Pancreas (tissue), 10 donors: ENCODE results near the gene SMAD4. TPM values are rescaled to one million over a fixed set of nuclear protein-coding genes. Genes with fewer than 3 reads are reported as not detected.

Experiments used
- ATAC-seq, 4 donors: fragments of 200-7000 bp; cut with Tn5 transposase; one replicate each; pipeline versions ENCODE4 v1.8.0 to v1.9.1; 2020; ENCODE audit warnings: mild to moderate bottlenecking in 4 of 4, moderate library complexity in 4 of 4
- DNase-seq, 6 donors: peaks; one replicate each; pipeline ENCODE4 v3.0.0-alpha.2; 2020
- FAIRE-seq: peaks from 2 replicates; lab custom pipeline; 2012; peaks lifted over from hg19 to GRCh38; lab: Jason Lieb, UNC
- H3K27ac ChIP-seq, 4 donors: fragments of 200-600 bp; sonication (generic); 1 replicate in 3 of 4; 2 replicates in 1 of 4; pipeline versions ENCODE4 v1.5.0 to v1.8.0; 2020
- H3K27me3 ChIP-seq, 4 donors: fragments of 200-600 bp; one replicate each; pipeline ENCODE4 v1.8.0; 2021
- H3K36me3 ChIP-seq, 3 donors: fragments of 200-600 bp; sonication (generic) in 1 of 3; one replicate each; pipeline versions ENCODE4 v1.5.0 to v1.8.0; 2020 to 2021
- H3K4me1 ChIP-seq, 3 donors: fragments of 200-600 bp; one replicate each; pipeline ENCODE4 v1.8.0; 2021
- H3K4me3 ChIP-seq, 4 donors: fragments of 200-600 bp; sonication (generic) in 2 of 4; one replicate each; pipeline versions ENCODE4 v1.5.0 to v1.8.0; 2020 to 2021
- H3K9me3 ChIP-seq, 4 donors: fragments of 200-600 bp; one replicate each; pipeline ENCODE4 v1.8.0; 2021
- CTCF ChIP-seq, 4 donors: fragments of 200-600 bp; sonication (generic) in 3 of 4; IDR thresholded peaks; one replicate each; pipeline versions ENCODE4 v1.5.0 to v1.8.0; 2021; ENCODE audit warnings: antibody characterized with exemption in 4 of 4
- WGBS, 2 donors: extraction: QIAGEN DNeasy Blood & Tissue Kit; methylation state at CpG; one replicate each; pipeline ENCODE4 v1.1.7; 2013; 5-methylcytosine and 5-hydroxymethylcytosine counted together
- intact Hi-C, 3 donors: fragments of 100-400 bp; cut with DNase I; formaldehyde crosslinking; loops; one replicate each; pipeline versions ENCODE4 v1.11.1 to v1.14.2; 2022
- polyA plus RNA-seq, 2 donors: library from polyadenylated mRNA; stranded (reverse); fragments of 200-250 nt; gene quantifications; one replicate each; pipeline ENCODE4 v1.2.3, GENCODE V29; 2013
- total RNA-seq, 6 donors: library from RNA; stranded (reverse); fragmentation: NEBNext Ultra II Directional in 4 of 6; extraction: Animal tissue kit (Norgen Biotek cat#: 25700) in 4 of 6; gene quantifications; one replicate each; pipeline versions ENCODE4 v1.2.1 to v1.2.4, GENCODE V29; 2021 to 2023
- donor health status: healthy with polysubstance abuse.
- donor health status: DM: no; HTN: no; CAD: no; lungs with moderate emphysema.
- donor health status: DM: no; HTN: no; CAD: no.
- donor health status: control.
- donor health status: control.
- donor health status: Bipolar disorder and iron deficiency.
- donor health status: DM: yes; HTN: yes; CAD: no.
- donor health status: DM: no; HTN: no; CAD: no.
- donor health status: DM: no; HTN: no; CAD: no.
- donor health status: DM: yes; HTN: yes; CAD: no.

SMAD4 gene
- total and polyA plus RNA-seq, 8 donors = 8.6 to 77.6 (median 44.0) TPM

- Histone ChIP-seq H3K27me3 (no peaks in the 10 kb centered on the region), H3K27ac (no peak overlapping the region), H3K4me3 (no peak overlapping the region), H3K36me3 (peaks cover 0 to 12% (median 9%) of the 10 kb centered on the region in 3 donors), H3K9me3 (no peaks in the 10 kb centered on the region), H3K4me1 (no peaks in the 10 kb centered on the region)
- intact Hi-C loops = loop anchor here in 1 of 3 donors (10.0 kb wide), 1 partner anchor 235 kb away; the partner anchor contains the start of gene MRO
- TF ChIP-seq CTCF (IDR thresholded peaks at IDR 0.05) = no peak
- 89 to 93% methylated on average over 3 of the region's 3 CpGs for WGBS, 2 donors
- no peak for DNase-seq
- no peak for ATAC-seq
- no peak for FAIRE-seq
These were observed 30.0 kb downstream of the SMAD4 start for GRCh38 chr18:51059969-51060368.

- TF ChIP-seq CTCF (IDR thresholded peaks at IDR 0.05) = no peak
- Histone ChIP-seq H3K36me3 (peaks cover 0 to 43% (median 5%) of the 10 kb centered on the region in 3 donors), H3K4me1 (no peaks in the 10 kb centered on the region), H3K4me3 (no peak overlapping the region), H3K9me3 (no peaks in the 10 kb centered on the region), H3K27me3 (no peaks in the 10 kb centered on the region), H3K27ac (no peak overlapping the region)
- FAIRE-seq = no peak
- ATAC-seq = no peak
- intact Hi-C loops = no loop called here
- DNase-seq = no peak
These were observed 34.2 kb downstream of the SMAD4 start for GRCh38 chr18:51064256-51064655.

- DNase-seq (no peak), FAIRE-seq (no peak), ATAC-seq (peak in 1 of 4 donors; percentile 42)
- no peak overlapping the region for H3K4me3 ChIP-seq
- H3K27me3 ChIP-seq = no peaks in the 10 kb centered on the region
- peaks cover 0 to 46% (median 0%) of the 10 kb centered on the region in 3 donors for H3K36me3 ChIP-seq
- H3K4me1 ChIP-seq = no peaks in the 10 kb centered on the region
- WGBS, 2 donors = 81 to 84% methylated on average over 4 of the region's 4 CpGs
- no peak for TF ChIP-seq CTCF (IDR thresholded peaks at IDR 0.05)
- H3K27ac ChIP-seq = no peak overlapping the region
- H3K9me3 ChIP-seq = no peaks in the 10 kb centered on the region
- intact Hi-C loops = no loop called here
These were observed 36.3 kb downstream of the SMAD4 start for GRCh38 chr18:51066273-51066672.

- no peak for DNase-seq
- intact Hi-C loops = no loop called here
These were observed 38.1 kb downstream of the SMAD4 start for GRCh38 chr18:51068105-51068504.

More at GRCh38 chr18:51068105-51068504, 38.1 kb downstream of the SMAD4 start:
- Histone ChIP-seq H3K36me3 (peaks cover 0 to 50% (median 0%) of the 10 kb centered on the region in 3 donors), H3K9me3 (no peaks in the 10 kb centered on the region), H3K27me3 (no peaks in the 10 kb centered on the region), H3K27ac (no peak overlapping the region), H3K4me1 (no peaks in the 10 kb centered on the region), H3K4me3 (no peak overlapping the region)
- FAIRE-seq = peak; percentile 66
- 78 to 80% methylated on average over 4 of the region's 4 CpGs for WGBS, 2 donors
- ATAC-seq = no peak
- TF ChIP-seq CTCF (IDR thresholded peaks at IDR 0.05) = no peak
